ENCODE results near the gene ADAMTS1.
"Not testable (repeated sequence)": the region's sequence is repeated elsewhere in the genome, so short reads cannot be mapped to it uniquely, and the experiment has no call there.

The ADAMTS1 gene

GRCh38 chr21:26881504-26882228, 36.5 kb upstream of the ADAMTS1 start:
- FAIRE-seq (no peak), DNase-seq (ENCODE audit: insufficient read length, low spot score) (no peak)

GRCh38 chr21:26877018-26877417, 31.8 kb upstream of the ADAMTS1 start:
- no peak for FAIRE-seq

More at GRCh38 chr21:26881504-26882228, 36.5 kb upstream of the ADAMTS1 start:
- TF ChIP-seq CTCF (IDR thresholded peaks at IDR 0.05; ENCODE audit: insufficient read depth, missing control alignments): peak; percentile 53

DNA sequence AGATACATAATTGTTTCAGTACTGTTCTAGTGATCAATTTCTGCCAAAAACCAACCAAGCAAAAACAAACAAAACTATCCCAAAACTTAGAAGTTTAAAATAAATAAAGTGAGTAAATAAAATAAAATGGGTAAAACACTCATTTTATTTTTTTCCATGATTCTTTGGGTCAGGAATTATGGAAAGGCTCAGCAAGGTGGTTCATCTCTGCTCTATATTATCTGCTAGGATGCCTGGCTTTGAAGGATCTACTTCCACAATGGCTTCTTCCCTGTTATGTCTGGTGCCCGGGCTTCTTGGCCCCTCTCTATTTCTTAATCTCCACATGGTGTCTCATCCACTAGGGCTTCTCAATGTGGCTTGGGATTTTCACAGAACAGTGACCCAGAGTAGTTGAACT, 29.1 kb upstream of the ADAMTS1 start:
- DNase-seq (ENCODE audit: insufficient read length, low spot score): no peak
- TF ChIP-seq CTCF (IDR thresholded peaks at IDR 0.05; ENCODE audit: insufficient read depth, missing control alignments): no peak
- no peak for FAIRE-seq

More at GRCh38 chr21:26877018-26877417, 31.8 kb upstream of the ADAMTS1 start:
- no peak for TF ChIP-seq CTCF (IDR thresholded peaks at IDR 0.05; ENCODE audit: insufficient read depth, missing control alignments)
- no peak for DNase-seq (ENCODE audit: insufficient read length, low spot score)

DNA sequence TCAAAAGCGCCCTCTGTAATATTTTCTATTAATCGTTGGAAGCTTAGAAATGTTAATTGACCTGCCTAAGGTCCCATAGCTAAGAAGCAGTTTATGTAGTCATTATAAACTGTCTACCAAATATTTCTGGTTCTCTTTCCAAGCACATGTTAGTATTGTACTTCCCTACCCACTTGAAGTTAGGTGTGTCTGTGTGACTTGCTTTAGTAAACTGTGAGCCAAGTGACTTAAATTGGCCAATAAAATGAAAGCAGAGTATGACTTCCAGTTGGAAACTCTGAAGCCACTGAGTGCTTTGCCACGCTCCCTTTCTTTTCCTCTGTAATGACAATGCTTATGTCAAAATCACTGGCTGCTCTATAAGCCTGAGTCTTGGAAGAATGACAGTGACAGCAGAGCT, 20.6 kb upstream of the ADAMTS1 start:
- DNase-seq (ENCODE audit: insufficient read length, low spot score) (no peak), FAIRE-seq (no peak)
- TF ChIP-seq CTCF (IDR thresholded peaks at IDR 0.05; ENCODE audit: insufficient read depth, missing control alignments): no peak

DNA sequence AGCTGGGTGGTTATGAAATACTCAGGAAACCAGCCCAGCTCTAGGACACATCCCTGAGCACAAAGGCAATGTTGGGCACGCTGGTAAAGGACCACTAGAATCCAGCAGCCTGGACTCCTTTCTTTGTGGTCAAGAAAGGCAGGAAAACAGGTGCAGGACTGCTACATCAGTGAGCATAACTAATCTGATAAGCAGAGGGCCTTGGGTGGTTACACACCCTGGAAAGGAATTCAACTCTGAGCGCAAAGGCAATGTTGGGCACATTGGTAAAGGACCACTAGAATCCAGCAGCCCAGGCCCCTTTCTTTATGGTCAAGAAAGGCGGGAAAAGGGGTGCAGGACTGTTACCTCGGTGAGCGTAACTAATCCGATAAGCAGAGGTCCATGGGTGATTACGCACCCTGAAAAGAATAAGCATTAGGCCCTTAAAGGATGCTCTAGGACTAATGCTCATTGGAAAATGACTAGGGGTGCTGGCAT, 11.7 kb upstream of the ADAMTS1 start:
- not testable (repeated sequence) for FAIRE-seq; DNase-seq (ENCODE audit: insufficient read length, low spot score)

DNA sequence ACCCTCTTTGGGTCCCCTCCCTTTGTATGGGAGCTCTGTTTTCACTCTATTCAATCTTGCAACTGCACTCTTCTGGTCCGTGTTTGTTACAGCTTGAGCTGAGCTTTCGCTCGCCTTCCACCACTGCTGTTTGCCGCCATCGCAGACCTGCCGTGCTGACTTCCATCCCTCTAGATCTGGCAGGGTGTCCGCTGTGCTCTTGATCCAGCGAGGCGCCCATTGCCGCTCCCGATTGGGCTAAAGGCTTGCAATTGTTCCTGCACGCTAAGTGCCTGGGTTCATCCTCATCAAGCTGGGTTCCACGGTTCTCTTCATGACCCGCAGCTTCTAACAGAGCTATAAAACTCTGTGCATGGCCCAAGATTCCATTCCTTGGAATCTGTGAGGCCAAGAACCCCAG, 9.5 kb upstream of the ADAMTS1 start:
- FAIRE-seq: not testable (repeated sequence)

DNA sequence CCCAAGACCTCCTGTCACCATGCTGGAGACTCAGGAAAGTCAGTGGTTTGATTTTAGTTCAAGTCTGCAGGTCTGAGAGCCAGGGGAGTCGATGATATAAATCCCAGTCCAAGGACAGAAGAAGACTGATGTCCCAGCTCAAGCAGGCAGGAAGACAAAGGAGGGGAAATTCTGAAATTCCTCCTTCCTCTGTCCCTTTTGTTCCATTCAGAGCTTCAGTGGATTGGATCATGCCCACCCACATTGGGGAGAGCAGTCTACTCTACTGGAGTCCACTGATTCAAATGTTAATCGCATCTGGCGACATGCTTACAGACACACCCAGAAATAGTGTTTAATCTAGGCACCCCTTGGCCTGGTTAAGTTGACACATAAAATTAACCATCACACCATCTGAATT, 7.2 kb upstream of the ADAMTS1 start:
- no peak for TF ChIP-seq CTCF (IDR thresholded peaks at IDR 0.05; ENCODE audit: insufficient read depth, missing control alignments)
- DNase-seq (ENCODE audit: insufficient read length, low spot score) (no peak), FAIRE-seq (no peak)

More for the DNA sequence above, 9.5 kb upstream of the ADAMTS1 start:
- not testable (repeated sequence) for DNase-seq (ENCODE audit: insufficient read length, low spot score)

DNA sequence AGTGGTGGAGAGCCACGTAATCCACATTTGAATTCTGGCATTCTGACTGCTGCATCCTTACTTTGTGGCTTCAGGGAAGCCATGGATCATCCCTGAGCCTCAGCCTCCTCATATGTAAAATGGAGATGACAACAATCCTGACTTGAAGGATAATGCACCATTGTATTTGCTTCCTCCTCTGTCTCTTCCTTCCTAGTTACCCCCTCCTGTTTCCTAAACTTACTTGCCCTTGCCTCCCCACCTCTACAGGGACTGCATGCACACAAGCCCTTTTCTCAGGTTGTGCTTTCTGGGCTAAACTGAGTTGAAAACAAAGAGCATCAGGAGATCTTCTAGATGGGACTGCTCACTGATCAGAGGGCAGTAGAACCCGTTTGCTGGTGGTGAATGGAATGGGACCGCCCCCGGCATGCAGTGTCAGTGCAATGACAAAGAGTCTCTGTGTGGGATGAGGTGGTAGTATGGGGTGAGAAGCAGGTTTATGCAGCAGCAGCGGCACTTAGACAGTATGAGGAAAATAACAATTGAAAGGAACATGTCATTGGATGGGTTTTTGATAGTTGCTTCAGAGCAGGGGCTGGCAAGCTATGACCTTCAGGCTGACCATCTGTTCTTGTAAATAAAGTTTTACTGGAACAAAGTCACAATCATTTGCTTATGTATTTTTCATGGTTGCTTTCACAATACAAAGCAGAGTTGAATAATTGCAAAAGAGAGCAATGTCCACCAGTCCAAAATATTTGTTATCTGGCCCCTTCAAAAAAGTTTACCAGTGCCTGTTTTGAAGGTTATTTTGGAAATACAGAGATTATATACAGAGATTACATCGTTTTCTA, 6.1 kb upstream of the ADAMTS1 start:
- no peak for TF ChIP-seq CTCF (IDR thresholded peaks at IDR 0.05; ENCODE audit: insufficient read depth, missing control alignments)
- FAIRE-seq (no peak), DNase-seq (ENCODE audit: insufficient read length, low spot score) (no peak)

Measured in D721Med (cell line).